Activated T-cell treated with anti-CD3 and anti-CD28 coated beads for 24 hours (primary cell): ENCODE measurements around the gene KRTAP10-2.
"Not testable (repeated sequence)": the region's sequence is repeated elsewhere in the genome, so short reads cannot be mapped to it uniquely, and the experiment has no call there.

ENCODE experiments used
- DNase-seq: peaks from one replicate; pipeline ENCODE4 v3.0.0-alpha.2; 2020; ENCODE audit warnings: low read depth

Gene KRTAP10-2

DNA sequence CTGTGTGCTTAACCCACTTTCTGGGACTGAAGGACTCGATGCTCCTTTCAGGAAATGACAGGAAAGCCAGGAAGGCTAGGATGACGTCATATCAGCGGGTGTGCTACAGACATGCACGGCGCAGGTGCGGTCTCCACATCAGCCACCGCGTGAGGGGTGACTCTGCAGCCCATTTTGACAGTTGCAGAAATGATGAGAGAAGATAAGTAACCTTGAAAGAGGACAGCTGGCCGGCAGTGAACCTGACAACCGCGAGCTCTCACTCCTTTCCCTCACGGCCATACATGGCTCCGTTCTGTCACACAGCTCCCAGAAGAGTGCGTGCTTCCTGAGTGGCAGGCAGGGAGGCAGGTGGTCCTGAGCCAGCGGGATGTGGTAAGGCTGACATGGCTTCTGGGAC, 30.8 kb upstream of the KRTAP10-2 start:
- no peak for DNase-seq

GRCh38 chr21:44581158-44581557, 29.9 kb upstream of the KRTAP10-2 start:
- no peak for DNase-seq

- DNase-seq: not testable (repeated sequence)
These were observed 29.0 kb upstream of the KRTAP10-2 start, which contains the start of gene KRTAP10-5 for GRCh38 chr21:44580231-44580821. KRTAP10-5 (minus strand) TSS chr21:44580604; CDS start chr21:44580578, 26 bp downstream.

GRCh38 chr21:44579833-44580144, 28.5 kb upstream of the KRTAP10-2 start:
- DNase-seq: no peak

DNA sequence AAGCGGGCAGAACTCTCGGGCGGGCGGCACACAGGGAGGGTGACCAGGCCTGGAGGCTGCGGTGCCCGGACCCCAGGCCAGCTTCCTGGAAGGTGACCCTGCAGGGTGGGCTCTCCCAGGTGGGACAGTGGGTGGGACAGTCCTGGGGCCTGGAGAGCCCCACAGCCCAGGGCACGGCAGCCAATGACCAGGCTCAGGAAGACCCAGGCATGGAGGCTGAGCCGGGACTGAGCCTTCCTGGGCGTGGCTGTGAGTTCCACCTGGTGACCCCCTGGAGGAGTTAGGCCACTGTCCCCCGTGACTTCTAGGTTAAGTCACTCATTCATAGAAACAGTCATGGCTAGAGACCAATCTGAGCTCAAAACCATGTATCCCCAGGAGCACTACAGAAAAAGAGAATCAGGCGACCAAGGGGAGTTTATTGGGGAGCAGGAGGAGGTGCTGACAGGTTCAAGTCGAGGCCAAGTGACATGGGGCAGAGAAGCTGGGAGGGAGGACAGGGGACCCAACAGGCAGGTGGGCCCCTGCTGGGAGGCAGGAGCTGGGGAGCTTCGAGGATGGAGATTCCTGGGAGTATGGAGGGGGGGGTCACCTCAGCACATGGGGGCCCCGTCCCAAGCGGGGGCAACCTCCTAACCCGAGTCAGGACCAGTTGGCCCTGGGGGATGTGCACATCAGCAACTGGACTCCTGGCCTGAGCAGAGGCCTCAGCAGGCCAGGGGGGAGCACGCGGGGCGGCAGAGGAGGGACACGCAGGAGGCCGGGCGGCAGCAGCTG, 27.9 kb upstream of the KRTAP10-2 start:
- DNase-seq: no peak

DNA sequence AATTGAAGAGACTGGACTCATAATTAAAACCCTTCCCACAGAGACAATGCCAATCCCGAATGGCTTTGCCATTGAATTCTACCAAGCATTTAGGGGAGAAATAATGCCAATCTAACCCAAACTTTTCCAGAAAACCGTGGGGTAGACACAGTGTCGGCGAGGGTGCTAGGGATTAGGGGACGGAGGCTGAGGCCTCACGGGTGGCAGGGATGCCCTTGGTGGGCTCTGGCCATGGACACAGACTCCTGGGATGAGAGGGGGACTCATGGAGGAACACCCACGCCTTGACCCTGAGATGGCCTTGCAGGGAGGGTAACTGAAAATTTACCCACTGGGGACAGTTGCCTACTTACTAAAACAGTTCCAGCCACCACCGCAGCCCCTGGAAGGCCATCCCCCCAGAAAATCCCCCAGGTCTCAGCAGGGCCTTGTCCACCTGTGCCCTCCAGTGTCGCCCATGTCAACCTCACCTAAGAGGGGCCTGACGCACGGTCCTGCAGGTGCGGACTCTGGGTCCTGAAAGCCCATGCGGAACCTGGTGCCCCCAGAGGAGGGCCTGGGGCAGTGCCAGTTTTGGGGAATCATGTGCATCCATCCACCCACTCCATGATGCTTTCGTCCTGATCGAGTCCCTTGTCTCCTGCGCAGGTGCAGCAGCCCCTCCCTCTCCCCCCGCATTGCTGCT, 27.2 kb upstream of the KRTAP10-2 start:
- DNase-seq: no peak

DNA sequence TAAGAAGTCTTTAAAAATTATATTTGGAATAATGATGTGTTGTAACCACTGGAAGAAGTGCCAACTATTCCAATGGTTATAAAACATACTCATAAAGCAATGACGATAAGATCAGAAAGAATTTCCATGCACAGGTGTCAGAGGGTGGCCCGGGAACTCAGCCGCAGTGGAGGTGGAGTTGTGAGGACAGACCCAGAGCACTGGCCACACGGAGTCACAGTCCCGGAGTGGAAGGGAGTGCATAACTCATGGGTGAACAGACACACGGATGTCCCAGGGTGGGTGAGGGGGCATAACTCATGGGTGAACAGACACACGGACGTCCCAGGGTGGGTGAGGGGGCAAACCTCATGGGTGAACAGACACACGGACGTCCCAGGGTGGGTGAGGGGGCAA, 24.7 kb upstream of the KRTAP10-2 start:
- DNase-seq: no peak

GRCh38 chr21:44575307-44576024, 24.2 kb upstream of the KRTAP10-2 start:
- DNase-seq: no peak

DNA sequence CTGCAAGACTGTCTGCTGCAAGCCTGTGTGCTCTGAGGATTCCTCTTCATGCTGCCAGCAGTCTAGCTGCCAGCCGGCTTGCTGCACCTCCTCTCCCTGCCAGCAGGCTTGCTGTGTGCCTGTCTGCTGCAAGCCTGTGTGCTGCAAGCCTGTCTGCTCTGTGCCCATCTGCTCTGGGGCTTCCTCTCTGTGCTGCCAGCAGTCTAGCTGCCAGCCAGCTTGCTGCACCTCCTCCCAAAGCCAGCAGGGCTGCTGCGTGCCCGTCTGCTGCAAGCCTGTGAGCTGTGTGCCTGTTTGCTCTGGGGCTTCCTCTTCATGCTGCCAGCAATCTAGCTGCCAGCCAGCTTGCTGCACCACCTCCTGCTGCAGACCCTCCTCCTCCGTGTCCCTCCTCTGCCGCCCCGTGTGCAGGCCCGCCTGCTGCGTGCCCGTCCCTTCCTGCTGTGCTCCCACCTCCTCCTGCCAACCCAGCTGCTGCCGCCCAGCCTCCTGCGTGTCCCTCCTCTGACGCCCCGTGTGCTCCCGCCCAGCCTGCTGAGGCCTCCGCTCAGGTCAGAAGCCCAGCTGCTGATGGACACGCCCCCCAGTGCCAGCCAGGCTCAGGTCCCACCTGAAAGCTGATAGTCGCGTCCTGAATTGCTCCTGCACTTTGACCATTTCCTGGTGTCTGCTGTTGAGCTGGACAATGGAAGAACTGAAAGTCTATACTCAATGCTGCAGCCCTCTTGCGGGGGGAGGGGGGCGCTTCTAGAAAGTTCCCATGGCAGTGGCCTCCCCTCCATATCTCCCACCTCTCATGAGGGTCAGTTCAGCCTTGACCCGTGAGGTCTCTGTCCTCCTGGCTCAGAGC, 23.4 kb upstream of the KRTAP10-2 start:
- DNase-seq: no peak

GRCh38 chr21:44573630-44574456, 22.5 kb upstream of the KRTAP10-2 start, which contains the start of gene KRTAP10-4:
KRTAP10-4 (plus strand) TSS chr21:44573729; CDS start chr21:44573759, 30 bp downstream.
- DNase-seq: not testable (repeated sequence)

- DNase-seq: no peak
These were observed 21.8 kb upstream of the KRTAP10-2 start for GRCh38 chr21:44572959-44573583.

- no peak for DNase-seq
These were observed 20.8 kb upstream of the KRTAP10-2 start for GRCh38 chr21:44571844-44572782.

DNA sequence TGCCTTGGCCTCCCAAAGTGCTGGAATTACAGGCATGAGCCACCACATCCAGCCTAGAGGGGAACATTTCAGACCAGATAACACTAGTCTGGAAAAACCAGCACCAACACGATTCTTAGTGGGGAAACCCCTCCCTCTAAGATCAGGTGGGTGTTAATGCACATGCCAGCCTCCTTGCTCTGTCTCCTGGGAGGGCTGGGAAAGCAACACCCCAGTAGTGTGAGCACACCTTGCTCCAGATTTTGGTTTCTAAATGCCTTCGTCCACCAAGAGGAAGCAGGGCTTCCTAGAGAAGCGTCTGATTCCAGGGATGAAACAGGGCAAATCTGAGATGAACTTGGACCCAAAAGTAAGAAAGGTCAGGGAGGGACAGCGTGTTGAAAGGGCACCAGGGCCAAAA, 20.0 kb upstream of the KRTAP10-2 start:
- DNase-seq: no peak

DNA sequence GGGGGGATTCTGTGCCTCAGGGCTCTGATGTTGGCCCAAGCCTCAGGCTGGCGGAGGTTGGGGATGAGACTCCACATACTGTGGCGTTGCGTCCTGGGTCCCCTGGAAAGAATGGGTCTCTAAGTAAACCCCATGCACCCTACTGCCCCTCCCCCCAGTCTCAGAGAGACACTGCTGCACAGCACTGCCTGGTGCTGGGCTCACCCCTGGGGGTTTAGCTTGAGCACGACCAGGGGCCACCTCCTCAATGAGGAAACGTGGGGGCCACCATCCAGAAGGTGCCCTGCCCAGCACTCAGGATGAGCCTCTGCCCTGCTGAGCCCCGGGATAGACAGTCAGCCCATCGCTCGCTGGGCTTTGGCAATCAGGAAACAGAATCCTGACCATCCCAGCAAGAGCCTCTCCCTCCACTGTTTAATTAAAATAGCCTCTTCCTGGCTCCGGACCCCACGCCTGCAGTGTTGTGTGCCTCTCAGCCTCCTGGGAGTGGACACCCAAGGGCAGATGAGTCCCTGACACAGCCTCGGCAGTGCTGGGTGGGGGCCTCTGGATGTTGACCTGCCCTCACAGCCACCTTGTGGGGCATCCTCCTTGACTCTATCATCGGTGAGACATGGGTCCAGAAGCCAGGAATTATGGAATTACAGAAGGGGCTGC, 18.7 kb upstream of the KRTAP10-2 start:
- no peak for DNase-seq

GRCh38 chr21:44568667-44569556, 17.6 kb upstream of the KRTAP10-2 start:
- no peak for DNase-seq

DNA sequence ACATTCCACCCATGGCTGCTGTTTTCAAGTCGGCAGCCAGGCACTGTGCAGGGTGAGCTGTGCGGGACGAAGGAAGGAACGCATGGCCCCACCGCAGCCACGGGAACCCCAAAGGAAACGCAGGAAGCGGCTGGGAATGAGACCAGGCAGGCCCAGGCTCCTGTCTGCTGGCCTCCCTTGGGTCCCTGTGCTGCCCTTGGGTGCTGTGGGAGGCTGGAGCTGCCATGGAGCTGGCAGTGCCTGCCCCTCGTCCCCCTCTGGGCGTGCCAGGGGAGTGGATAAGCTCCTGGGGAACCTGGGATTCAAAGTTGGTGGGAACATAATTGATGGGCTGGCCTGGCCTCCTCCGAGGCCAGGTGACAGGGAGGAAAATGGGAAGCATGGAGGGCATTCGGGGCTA, 17.0 kb upstream of the KRTAP10-2 start:
- no peak for DNase-seq

DNA sequence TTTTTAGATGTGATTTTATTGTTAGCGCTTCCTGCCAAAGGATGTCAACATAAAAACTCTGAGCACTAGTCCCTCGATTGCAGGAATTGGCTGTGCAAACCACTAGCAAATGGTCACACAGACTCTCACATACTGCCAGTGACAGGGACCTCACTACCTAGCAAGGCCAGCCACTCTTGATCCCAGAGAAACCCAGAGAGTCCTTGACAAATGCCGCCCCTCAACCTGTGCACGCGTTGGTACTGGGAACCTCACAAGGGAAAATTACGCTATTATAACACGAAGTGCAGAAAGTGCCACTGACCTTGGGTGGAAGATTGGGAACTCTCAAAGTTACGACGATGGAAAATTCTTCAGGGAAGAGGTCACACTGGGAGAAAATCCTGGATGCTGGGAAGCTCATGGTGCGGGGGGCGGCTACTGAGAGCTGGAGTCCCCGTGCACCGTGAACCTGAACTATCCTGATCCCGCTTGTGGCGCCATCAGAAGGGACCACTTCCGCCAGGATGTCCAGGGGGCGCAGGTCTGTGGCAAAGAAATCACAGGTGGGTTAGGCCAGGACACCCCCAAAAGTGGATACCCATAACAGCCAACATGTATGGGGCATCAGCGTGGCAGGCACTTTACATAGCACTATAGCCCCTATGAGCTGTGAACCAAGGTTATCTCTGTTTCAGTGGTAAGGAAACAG, 16.3 kb upstream of the KRTAP10-2 start:
- no peak for DNase-seq
